HG03103 (cell line): ENCODE results near the gene CRTC1.

Experiments
- ATAC-seq: cut with Tn5 transposase; IDR thresholded peaks from one replicate; pipeline ENCODE4 v1.9.1; 2021; ENCODE audit warnings: low read depth; ENCODE audit not compliant: unreplicated experiment

The CRTC1 gene

DNA sequence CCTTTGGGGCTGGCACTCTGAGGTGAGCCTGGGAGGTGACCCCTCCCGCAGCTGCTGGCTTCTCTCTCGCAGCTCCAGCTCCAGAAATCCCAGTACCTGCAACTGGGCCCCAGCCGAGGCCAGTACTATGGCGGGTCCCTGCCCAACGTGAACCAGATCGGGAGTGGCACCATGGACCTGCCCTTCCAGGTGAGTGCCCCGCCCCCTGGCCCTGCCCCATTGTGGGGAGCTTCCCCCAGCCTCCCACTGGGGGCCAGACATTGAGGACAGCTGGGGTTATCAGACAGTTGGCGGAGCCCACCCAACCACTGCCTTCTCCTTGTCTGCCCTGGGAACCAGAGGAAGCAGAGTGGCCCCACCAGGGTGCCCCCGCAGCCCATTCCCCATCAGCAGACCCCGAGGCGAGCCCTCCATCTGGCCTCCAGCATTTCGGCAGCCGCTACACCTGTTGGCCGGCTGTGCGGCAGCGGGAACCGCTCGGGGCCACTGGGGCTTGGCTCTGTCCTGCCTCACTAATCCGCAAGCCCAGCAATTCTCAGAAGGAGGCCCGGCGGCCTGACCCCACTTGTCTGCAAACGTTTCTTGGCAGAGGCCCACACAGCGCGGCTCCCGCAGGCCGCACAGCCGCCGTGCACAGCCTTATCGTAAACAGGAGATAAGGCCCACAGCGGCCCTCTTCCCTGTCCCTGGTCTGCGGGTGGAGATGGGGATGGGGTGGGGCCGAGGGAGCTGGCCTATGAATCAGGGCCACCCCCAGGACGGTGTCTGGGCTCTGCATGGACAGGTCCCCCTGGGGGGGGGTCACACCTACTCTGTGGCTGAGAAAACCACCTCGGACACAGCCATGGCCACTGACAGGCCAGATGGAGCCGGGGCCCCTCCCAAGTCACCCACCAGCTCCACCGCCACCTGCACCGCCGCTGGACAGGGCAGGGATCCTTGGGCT is 59.6 kb downstream of the CRTC1 start:
- ATAC-seq: no peak

DNA sequence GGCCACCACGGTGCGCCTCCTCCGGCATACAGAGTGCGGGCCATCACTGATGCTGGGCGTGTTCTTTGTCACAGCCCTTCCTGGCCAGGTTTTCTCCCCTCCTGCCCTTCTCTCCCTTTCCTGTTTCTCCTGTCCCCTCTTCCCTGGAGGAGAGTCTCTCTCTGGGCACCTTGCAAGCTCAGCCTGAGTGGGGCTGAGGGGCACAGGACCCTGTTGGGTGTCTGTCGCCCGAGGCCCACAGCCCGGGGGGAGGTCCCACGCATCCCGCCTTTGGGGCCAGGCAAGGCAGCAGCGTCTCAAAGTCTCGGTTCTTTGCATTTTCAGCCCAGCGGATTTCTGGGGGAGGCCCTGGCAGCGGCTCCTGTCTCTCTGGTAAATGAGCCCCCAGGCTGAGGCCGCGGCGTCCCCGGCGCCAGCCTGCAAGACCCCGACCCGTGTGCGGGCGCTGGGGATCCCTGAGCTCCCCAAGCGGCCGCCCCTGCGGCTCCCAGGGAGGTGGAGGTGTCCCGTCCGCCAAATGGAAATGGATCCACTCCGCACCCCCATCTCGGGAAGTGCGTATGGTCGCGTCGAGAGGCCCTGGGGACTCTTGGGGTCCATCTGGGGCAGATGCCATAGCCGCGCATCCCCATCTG is 60.4 kb downstream of the CRTC1 start:
- ATAC-seq: no peak

DNA sequence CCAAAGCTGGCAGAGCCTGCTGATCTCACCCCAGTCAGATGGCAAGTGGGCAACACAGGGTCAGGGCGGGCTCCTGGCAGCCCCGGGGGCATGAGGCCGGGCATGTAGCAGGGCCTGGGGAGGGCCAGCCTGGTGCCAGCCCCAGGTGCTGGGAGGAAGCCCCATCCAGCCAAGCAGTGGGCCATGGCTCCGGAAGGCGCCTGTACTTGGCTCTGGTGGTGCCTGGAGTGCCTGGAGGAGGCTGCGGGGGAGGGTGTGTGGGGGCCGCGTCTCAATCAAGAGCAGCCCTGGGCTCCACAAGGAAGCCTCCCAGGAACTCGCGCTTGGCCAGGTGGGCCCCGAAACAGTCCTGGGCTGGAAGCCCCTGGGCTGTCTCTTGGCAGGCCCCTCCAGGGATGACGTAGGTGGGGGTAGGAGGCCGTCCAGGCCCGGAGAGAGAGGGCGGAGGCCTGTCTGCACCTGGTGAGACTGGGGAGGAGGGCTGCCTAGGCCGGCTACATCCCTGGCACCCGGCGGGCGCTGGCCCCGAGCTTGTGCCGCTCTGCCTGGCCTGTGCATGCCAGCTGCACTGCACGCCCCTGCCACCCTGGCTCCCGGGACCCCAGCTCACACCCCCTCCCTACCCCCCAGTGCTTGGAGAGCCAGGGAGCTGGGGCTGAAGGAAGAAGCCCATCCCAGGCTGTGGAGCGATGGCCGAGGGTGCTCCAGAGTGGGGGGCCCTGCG is 61.7 kb downstream of the CRTC1 start:
- ATAC-seq: no peak

DNA sequence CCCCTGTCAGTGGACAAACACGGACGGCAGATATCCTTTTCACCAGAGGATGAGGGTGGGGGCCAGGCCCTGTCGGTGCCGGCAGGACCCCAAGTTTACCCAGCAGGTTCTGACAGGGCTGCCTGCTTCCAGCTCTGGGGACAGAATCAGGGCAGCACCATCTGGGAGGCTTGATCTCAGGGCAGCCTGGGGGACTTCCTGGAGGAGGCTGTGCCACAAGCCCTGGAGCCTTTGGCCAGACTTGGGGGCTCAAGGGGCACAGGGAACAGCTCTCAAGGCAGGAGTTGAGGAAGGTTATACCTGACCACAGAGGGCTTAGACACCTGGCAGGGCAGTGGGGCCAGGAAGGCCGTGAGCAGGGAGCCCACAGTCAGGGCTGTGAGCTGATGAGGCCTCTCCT is 62.5 kb downstream of the CRTC1 start:
- no peak for ATAC-seq

DNA sequence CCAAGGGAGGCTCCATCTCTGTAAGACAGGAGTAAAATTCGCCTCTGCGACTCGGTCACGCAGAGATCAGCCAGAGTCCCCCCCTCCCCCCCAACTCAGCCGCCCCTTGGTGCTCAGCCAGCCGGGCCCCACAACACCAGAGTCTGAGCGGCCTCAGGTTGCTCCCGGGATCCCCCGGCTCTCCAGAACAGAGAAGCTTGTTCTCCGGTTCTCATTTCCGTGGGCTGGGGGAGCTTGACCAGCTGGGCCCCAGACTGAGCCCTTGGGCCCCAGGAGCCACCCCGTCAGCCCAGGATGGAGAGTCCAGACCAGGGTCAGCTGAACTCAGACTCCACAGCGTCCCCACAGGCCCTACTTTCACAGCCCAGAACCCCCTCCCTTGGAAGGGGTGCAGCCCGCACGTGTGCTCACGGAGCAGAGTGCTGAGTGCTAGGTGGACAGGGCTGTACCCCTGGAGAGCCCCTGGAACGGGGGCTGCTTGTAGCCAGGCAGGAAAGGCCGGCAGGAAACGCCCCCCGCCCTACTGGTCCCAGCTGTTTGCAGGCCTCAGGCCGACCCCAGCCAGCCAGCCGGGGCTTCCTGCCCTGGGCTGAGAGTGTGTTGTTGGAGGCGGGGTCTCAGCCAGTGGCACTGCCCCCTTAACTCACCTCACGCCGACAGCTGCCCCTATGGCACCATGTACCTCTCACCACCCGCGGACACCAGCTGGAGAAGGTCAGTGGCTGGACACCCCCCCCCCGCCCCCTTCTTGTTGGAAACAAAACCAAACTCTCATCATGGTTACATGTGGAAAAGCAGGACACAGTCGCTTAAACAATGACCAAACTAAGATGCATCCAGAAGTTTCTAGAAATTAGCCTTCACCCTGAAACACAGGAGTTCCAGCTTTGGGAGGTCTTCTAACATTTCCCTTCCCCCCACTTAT is 63.2 kb downstream of the CRTC1 start:
- ATAC-seq: no peak

DNA sequence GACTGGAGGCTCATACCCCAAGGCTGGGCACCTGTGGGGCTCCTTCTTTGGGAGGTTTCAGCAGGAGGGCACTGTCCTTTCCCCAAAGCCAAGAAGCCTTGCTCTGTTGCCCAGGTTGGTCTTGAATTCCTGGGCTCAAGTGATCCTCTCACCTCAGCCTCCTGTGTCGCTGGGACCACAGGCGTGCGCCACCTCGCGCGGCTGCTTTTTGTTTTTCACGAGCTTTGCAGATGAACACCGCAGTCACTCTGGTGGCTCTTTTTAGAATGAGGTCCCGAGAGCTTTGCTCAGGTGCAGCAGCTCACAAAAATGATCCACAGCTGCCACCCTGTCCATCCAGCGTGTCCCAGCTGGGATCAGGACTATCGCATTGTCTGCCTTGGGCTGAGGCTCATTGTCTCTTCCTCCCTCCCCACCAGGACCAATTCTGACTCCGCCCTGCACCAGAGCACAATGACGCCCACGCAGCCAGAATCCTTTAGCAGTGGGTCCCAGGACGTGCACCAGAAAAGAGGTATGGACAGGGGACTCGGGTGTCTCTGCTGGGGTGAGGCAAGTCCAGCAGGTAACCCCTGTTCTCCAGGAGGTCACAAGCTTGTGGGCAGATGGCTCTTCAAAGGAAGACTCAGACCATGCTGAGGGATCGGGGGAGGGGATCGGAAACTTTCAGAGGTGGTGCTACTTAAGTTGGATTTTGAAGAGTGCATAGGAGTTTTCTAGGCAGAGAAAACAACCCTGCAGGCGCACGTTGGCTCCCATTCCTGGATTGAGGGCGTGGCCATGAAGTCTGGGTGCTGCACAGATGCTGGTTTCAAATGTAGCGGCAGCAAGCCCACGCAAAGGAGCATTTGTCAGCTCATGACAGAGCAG is 66.1 kb downstream of the CRTC1 start:
- no peak for ATAC-seq

DNA sequence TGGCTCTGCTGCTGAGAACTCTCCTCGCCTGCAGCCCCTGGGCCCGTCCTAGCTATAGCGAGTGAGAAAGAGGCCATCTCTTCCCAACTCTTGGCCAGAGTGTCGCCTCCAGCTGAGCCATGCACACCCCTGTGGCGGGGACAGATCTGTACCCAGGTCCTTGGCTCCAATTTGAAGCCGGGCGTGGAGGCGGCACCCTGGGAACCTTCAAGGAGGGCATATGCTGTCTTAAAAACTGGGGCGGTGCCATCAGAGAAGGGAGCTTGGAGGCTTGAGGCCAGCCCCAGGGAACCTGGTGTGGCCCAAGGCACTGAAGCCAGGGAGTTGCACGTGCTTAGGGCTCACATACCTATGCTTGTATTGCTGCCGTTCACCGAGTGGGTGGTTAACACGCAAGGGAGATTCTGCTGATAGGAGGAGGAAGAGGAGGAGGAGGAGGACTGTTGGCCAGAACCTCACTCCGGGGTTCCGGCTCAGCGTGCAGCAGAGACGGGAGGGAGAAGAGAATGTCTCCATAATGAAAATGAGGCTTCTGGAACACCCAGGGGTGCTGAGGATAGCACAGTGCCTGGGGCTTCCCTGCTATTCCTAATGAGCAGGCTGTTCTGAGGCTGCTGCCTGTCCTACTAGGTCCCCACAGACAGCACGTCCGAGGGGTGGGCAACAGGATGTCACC is 67.0 kb downstream of the CRTC1 start:
- no peak for ATAC-seq

DNA sequence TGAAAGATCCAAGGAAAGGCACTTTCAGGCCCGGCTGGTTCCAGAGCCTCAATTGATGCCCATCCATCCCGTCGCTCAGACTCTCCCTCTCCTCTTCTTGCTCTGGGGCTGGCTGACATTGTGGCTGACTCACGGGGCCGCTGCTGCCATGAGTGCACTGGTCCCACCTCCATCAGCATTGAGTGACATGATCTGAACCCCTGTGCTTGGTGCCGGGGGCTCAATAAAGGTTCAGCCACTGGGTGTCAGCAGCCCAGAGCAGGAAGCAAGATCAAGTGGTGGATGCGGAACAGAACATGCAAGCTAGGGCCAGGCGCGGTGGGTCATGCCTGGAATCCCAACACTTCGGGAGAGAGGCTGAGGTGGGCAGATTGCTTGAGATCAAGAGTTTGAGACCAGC is 68.1 kb downstream of the CRTC1 start:
- ATAC-seq: no peak

DNA sequence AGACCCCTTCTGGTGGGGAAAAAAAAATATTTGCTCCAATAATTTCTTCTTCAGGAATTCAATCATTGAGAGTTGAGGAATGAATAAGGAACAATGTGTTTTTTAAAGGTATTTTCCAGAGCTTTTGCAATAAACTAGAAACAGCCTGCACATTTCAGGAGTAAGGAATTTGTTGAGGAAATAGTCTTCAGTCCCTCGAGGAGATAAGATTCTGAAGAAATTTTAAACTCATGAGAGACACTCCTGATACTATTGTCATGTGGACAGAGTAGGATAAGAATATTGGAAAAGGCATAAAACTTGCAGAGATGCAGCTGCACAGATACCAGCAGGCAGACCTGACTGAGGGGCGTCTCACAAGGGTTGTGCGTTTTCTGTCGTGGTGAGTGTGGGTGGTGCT is 71.0 kb downstream of the CRTC1 start:
- ATAC-seq: no peak

DNA sequence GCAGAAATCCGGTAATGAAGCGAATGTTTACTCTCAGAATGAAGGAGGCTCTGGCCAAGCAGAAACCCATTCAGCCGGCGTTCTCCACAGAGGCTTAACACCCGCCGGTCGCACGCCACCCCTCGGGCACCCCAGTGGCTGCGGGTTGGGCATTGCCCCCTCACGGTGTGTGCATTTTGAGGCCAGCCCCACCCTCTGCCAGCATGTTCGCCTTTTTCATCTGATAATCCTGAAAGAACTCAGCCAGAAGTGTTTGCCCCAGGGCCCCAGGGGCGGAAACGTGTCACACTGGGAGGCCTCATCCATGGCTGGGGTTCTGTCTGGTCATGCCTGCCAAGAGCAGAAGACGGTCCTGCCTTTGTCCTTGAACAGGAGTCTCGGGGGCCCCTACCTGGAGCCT is 73.4 kb downstream of the CRTC1 start:
- no peak for ATAC-seq

DNA sequence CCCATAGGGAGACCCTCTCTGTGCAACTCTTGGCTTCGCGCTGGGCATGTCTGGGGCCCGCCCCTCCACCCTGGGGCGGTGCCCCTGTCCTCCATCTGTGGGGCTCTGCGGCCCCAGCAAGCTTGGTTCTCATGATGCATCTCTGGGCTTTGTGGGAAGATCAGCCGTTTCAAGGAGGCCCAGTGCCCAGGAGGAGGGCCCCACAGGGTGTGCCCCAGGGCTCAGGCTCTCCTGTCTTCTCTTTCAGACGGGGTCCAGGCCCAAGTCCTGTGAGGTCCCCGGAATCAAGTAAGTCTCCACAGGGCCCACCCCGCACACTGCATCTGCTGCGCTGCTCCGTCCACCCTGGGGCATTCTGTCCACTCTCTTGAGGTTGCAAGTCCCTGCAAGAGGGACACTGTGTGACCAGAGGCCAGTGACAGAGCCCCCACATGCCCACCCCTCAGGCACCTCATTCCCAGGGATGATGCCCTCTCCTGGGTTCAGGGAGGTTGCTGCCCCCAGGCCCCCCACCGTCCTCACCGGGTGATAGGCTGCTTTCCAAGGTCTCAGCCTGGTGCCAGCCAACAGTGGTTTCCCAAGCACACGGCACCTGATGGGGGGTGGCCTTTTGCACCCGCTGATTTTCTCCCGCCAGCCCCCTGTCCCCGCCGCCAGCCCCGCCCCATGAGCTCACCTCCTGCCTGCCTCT is 76.0 kb downstream of the CRTC1 start:
- no peak for ATAC-seq

DNA sequence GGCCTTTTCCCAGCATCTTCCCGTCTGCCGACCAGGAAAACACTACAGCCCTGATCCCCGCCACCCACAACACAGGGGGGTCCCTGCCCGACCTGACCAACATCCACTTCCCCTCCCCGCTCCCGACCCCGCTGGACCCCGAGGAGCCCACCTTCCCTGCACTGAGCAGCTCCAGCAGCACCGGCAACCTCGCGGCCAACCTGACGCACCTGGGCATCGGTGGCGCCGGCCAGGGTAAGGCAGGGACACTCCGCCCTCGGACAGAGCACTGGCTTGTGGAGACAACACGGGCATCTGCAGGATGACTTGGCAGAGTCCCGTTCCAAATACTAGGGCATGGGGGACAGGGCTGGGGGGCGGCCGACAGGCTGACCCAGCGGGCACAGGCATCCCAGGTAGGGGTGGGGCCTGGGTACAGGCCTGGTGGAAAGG is 76.5 kb downstream of the CRTC1 start:
- ATAC-seq: no peak

DNA sequence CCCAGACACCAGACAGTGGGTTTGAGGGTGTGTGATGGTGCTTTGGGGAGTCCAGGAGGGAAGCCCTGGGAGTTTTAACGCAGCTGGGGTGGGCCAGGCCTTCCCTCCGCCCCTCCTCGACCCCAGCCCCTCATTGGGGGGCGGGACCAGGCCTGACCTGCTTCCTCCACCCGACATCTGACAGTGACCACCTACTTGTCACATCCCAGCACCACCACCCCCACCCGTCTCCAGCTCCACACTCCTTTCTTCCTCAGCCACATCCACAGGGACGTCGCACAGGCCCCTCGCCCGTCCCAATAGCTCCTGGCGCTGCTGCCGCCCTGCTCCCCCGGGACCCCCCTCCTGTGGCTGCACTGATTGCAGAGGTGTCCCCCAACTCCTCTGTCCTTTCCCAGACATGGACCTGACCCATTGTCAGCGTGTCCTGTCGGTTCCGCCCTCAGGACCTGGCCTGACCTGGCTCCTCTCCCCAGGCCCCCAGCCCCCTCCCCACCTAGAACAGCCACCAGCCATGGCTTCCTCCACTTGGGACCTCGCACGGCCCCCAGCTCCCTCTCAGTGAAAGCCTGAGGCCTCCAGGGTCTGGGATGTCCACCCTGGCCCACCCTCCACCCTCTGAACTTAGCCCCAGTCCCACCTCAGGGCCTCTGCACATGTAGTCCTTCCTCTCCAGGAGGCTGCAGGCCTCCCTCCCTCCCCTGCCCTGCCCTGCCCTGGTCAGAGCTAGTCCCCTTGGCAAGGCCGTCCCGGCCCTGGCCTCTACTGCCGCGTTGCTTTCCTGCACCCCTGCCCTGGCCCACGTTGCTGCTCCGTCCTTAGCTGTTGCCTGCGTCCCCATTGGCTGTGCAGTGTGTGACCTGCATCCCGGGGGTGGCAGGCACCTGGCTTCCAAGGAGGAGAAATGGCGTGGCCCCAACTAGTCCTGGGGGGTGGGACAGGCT is 77.2 kb downstream of the CRTC1 start:
- no peak for ATAC-seq

DNA sequence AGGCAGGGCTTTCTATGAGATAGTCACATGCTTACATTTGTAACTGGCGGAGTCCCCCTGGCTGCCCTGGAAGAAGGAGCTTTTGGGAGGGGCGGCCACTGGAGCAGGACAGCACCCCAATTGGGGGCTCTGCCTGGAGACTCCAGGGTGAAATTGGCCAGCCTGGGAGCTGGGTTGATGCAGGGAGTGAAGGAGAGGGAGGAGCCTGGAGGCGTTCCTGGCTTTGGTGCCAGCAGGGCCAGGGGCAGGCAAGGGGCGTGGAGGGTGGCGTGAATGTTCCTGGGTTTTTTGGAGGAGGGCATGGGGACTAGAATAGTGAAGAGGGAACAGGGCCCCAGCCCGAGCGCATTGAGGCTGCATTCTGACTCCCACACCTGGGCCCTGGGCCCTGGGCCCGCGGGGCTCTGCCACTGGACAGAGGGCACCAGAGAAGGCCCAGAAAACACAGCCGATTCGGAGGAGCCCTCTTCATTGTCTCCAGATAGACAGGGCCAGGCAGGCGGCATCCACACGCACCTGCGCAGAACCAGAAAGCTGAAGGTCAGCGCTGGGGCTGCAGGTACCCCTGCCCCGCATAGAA is 78.1 kb downstream of the CRTC1 start:
- ATAC-seq: no peak

DNA sequence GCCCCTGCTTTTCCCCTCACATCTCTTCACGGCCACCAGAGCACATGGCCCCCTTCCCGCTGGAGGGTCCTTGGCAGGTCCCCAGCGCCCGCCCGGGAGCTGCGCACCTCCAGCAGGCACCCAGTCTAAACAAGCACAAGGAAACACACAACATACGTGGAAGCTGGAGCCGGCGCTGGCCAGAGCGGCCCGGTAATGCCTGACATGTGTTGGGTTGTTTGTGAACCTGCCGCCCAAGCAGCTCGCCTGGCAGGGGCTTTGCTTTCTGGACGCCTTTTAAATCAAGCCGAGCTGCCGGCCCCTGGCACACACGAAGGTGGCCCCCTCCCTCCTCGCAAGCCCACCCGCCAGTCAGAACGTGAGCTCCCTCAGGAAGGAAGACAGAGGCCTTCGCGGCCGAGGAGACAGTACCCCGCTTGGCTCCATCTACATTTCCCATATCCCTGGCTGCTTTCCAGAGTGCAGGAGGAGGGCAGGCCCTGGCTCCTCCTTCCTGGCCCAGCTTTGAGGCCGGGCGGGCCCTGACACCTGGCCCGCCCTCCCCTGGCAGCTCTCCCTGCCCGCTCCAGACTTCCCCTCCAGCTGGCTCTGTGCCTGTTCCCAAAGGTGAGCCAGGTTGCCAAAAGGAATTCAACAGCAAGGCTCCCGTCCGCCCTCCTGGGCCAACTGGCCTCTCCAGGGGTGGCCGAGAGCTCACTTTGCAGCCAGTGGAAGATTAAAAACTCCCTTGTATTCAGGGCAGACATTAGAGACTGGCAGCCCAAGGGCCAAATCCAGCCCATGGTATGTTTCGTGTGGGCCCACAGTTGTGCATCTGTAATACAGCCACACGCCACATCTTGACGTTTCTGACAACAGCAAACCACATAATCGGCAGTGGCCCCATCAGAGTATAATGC is 78.9 kb downstream of the CRTC1 start:
- ATAC-seq: no peak
